Measurements from ENCODE around the gene ST6GAL1. TPM values are rescaled to one million over a fixed set of nuclear protein-coding genes. Genes with fewer than 3 reads are reported as not detected.

ST6GAL1 gene
- total and polyA plus RNA-seq, 2 of the 8 experiments (the other 6 are each of a cell fraction or from before 2014, with no cell fraction given): 62.8 to 80.9 TPM

- H3K56ac ChIP-seq (replicated peaks; ENCODE audit: insufficient read length, low read depth, low read length): no peak overlapping the region
- H3K9ac ChIP-seq (replicated peaks in 1 of 4; ENCODE audit: extremely low read depth in 1 of 4, low read depth in 3 of 4, low read length in 3 of 4): no peak overlapping the region
- peaks cover 0 to 91% of the 10 kb centered on the region in 2 experiments; a peak in 3 of 4 replicates for H3K79me2 ChIP-seq (ENCODE audit: control insufficient read depth in 1 of 2, insufficient read depth in 2 of 2, low read length in 2 of 2)
- no peak for DNase-seq (ENCODE audit: low read depth in 1 of 2, low spot score in 2 of 2)
- peaks cover 0 to 21% (median 9%) of the 10 kb centered on the region in 4 experiments; a peak in 5 of 8 replicates for H3K36me3 ChIP-seq (ENCODE audit: control insufficient read depth in 2 of 4, insufficient read depth in 4 of 4, low read length in 3 of 4)
- no peak overlapping the region for H4K5ac ChIP-seq (ENCODE audit: insufficient read length, low read depth, low read length)
- H3K4me3 ChIP-seq (ENCODE audit: extremely low read depth in 1 of 4, insufficient read depth in 2 of 4, low read depth in 3 of 4, low read length in 4 of 4): no peak overlapping the region
- no peak overlapping the region for H3K14ac ChIP-seq (ENCODE audit: insufficient read length)
- no peak overlapping the region for H2AK5ac ChIP-seq (ENCODE audit: low read depth, low read length)
- no peak overlapping the region for H2BK12ac ChIP-seq (ENCODE audit: low read depth, low read length)
- H3K18ac ChIP-seq (ENCODE audit: extremely low read depth, low read length): no peak overlapping the region
- H3K23ac ChIP-seq (ENCODE audit: insufficient read length): no peak overlapping the region
- H4K91ac ChIP-seq (replicated peaks; ENCODE audit: insufficient read length, low read length): no peak overlapping the region
- no peak overlapping the region for H4K8ac ChIP-seq (ENCODE audit: extremely low read depth, insufficient read depth, low read length)
- no peaks in the 10 kb centered on the region; a peak in 1 of 4 replicates for H3K9me3 ChIP-seq (ENCODE audit: insufficient read depth in 2 of 2, low read depth in 1 of 2, low read length in 1 of 2)
- H3K23me2 ChIP-seq (ENCODE audit: low read depth, low read length): no peaks in the 10 kb centered on the region
- no peak overlapping the region for H2BK120ac ChIP-seq (replicated peaks; ENCODE audit: low read depth, low read length)
- no peak overlapping the region for H2BK5ac ChIP-seq (ENCODE audit: low read depth, low read length)
- H2BK20ac ChIP-seq (ENCODE audit: low read length): no peak overlapping the region
- no peak for FAIRE-seq
- ChIA-PET CTCF (ENCODE audit: partially characterized antibody) (interaction anchor here (1.0 to 1.8 kb wide), 3 partner anchors 9 to 164 kb away, joined by 3 to 7 read pairs (median 4); no protein-coding TSS in a partner anchor), POLR2A (ENCODE audit: partially characterized antibody) (interaction anchor here (0.9 to 2.3 kb wide), 4 partner anchors 11 to 81 kb away, joined by 4 to 7 read pairs (median 6); no protein-coding TSS in a partner anchor)
- no peaks in the 10 kb centered on the region for H3K27me3 ChIP-seq (replicated peaks in 1 of 4; ENCODE audit: control insufficient read depth in 3 of 4, extremely low read depth in 1 of 4, insufficient read depth in 3 of 4, low read length in 3 of 4)
- no peak overlapping the region for H2BK15ac ChIP-seq (ENCODE audit: low read length)
- H4K20me1 ChIP-seq (replicated peaks in 1 of 2; ENCODE audit: control insufficient read depth in 1 of 2, insufficient read depth in 2 of 2, low read length in 2 of 2): peaks cover 3 to 21% of the 10 kb centered on the region in 2 experiments
- no peak overlapping the region for H2AFZ ChIP-seq (ENCODE audit: low read length)
- no peak overlapping the region for H3K4me2 ChIP-seq (ENCODE audit: insufficient read depth in 1 of 2, low read depth in 2 of 2, low read length in 2 of 2)
- H3K4ac ChIP-seq (replicated peaks; ENCODE audit: insufficient read length, low read depth, low read length): no peak overlapping the region
- WGBS, 2 experiments (ENCODE audit: extremely low coverage in 1 of 2, insufficient coverage in 1 of 2, insufficient read length in 1 of 2, insufficient replicate concordance in 2 of 2, low coverage in 1 of 2, low lambda C conversion rate in 2 of 2, missing lambda C conversion rate in 1 of 2): 85% methylated on average over 7 of the region's 7 CpGs; no CpG with 5 or more reads in 1 of the 2 experiments
- H3K4me1 ChIP-seq (replicated peaks in 1 of 4; ENCODE audit: control insufficient read depth in 3 of 4, insufficient read depth in 4 of 4, low read length in 3 of 4): peaks cover 0 to 2% (median 0%) of the 10 kb centered on the region in 4 experiments; a peak in 1 of 7 replicates
- H3K27ac ChIP-seq (ENCODE audit: low read depth, low read length): no peak overlapping the region
- H3K79me1 ChIP-seq (ENCODE audit: low read depth, low read length): peaks cover 7% of the 10 kb centered on the region
- TF ChIP-seq SIX5 (IDR thresholded peaks at IDR 0.05; ENCODE audit: low read depth, low read length) (no peak), JUN (IDR thresholded peaks at IDR 0.05; ENCODE audit: low read depth, low read length) (no peak), POU5F1 (IDR thresholded peaks at IDR 0.05; ENCODE audit: low read depth, low read length) (no peak)
Measured at GRCh38 chr3:186949281-186949982, 19.1 kb downstream of the ST6GAL1 start.

Measured in H1 (cell line).